Activated CD4-positive, alpha-beta T cell treated with anti-CD3 and anti-CD28 coated beads, Interleukin-2, amount 50 U/mL, for 4 hours (primary cell): Measurements from ENCODE around the gene FA2H.
"Not testable (repeated sequence)": the region's sequence is repeated elsewhere in the genome, so short reads cannot be mapped to it uniquely, and the experiment has no call there.

Experiments used
- DNase-seq, 2 experiments: peaks; one replicate each; pipeline ENCODE4 v3.0.0-alpha.2; 2020

Gene FA2H

GRCh38 chr16:74769586-74770190 lies 4.9 kb downstream of the FA2H start:
- no peak for DNase-seq

GRCh38 chr16:74768239-74768638 lies 6.4 kb downstream of the FA2H start:
- no peak for DNase-seq

GRCh38 chr16:74767749-74768148 lies 6.9 kb downstream of the FA2H start:
- DNase-seq = no peak

GRCh38 chr16:74766729-74767128 lies 7.9 kb downstream of the FA2H start:
- DNase-seq = no peak

- DNase-seq = not testable (repeated sequence)
Measured at GRCh38 chr16:74764184-74764583, 10.4 kb downstream of the FA2H start.

GRCh38 chr16:74761665-74762064 lies 13.0 kb downstream of the FA2H start:
- no peak for DNase-seq

GRCh38 chr16:74760007-74760767 lies 14.4 kb downstream of the FA2H start:
- DNase-seq = no peak

- no peak for DNase-seq
Measured at GRCh38 chr16:74759564-74759963, 15.1 kb downstream of the FA2H start.

- DNase-seq = no peak
Measured at GRCh38 chr16:74758801-74759200, 15.8 kb downstream of the FA2H start.

- no peak for DNase-seq
Measured at GRCh38 chr16:74757349-74757748, 17.3 kb downstream of the FA2H start.

- DNase-seq = no peak
Measured at GRCh38 chr16:74756203-74756602, 18.4 kb downstream of the FA2H start.

- no peak for DNase-seq
Measured at GRCh38 chr16:74753180-74753579, 21.4 kb downstream of the FA2H start.

GRCh38 chr16:74752756-74753155 lies 21.9 kb downstream of the FA2H start:
- no peak for DNase-seq

- DNase-seq = no peak
Measured at GRCh38 chr16:74752258-74752657, 22.4 kb downstream of the FA2H start.

- no peak for DNase-seq
Measured at GRCh38 chr16:74751658-74752057, 23.0 kb downstream of the FA2H start.

- DNase-seq = no peak
Measured at GRCh38 chr16:74749291-74750055, 25.1 kb downstream of the FA2H start.

- no peak for DNase-seq
Measured at GRCh38 chr16:74748616-74749026, 26.0 kb downstream of the FA2H start.

- no peak for DNase-seq
Measured at GRCh38 chr16:74747716-74748615, 26.7 kb downstream of the FA2H start.

GRCh38 chr16:74745926-74746325 lies 28.7 kb downstream of the FA2H start:
- DNase-seq = no peak

- no peak for DNase-seq
Measured at GRCh38 chr16:74745109-74745615, 29.5 kb downstream of the FA2H start.

GRCh38 chr16:74744566-74744965 lies 30.1 kb downstream of the FA2H start:
- no peak for DNase-seq

GRCh38 chr16:74743668-74744299 lies 30.8 kb downstream of the FA2H start:
- DNase-seq = no peak
